ENCODE data around the gene AGER. TPM values are rescaled to one million over a fixed set of nuclear protein-coding genes. Genes with fewer than 3 reads are reported as not detected.

Gene AGER
- total and polyA plus RNA-seq, 2 donors (not counting 1 experiment from before 2014, with no cell fraction given), result 29.9 to 38.8 TPM

- H3K4me3 Mint-ChIP-seq, result no peak overlapping the region
- Histone ChIP-seq H4K20me1 (ENCODE audit: control insufficient read depth, insufficient read depth, low read length, poor library complexity, severe bottlenecking) (no peaks in the 10 kb centered on the region), H3K27ac (ENCODE audit: low read length in 2 of 2) (no peak overlapping the region), H3K4me1 (ENCODE audit: control insufficient read depth in 2 of 2, insufficient read depth in 2 of 2, low read length in 2 of 2) (no peaks in the 10 kb centered on the region), H3K9me3 (ENCODE audit: control extremely low read depth in 1 of 3, control insufficient read depth in 2 of 3, insufficient read depth in 1 of 3, low read length in 2 of 3) (no peaks in the 10 kb centered on the region), H2AFZ (ENCODE audit: insufficient read depth, low read depth, low read length, poor library complexity, severe bottlenecking) (no peak overlapping the region), H3K9ac (ENCODE audit: low read length) (no peak overlapping the region), H3K36me3 (replicated peaks in 1 of 2; ENCODE audit: control extremely low read depth in 1 of 2, control insufficient read depth in 1 of 2, extremely low read depth in 1 of 2, insufficient read depth in 2 of 2, low read length in 1 of 2) (no peaks in the 10 kb centered on the region), H3K79me2 (ENCODE audit: control insufficient read depth, insufficient read depth, low read length) (no peaks in the 10 kb centered on the region), H3K27me3 (replicated peaks in 1 of 4; ENCODE audit: control extremely low read depth in 1 of 4, control insufficient read depth in 3 of 4, insufficient read depth in 4 of 4, low read length in 3 of 4) (peaks cover 0 to 8% (median 2%) of the 10 kb centered on the region in 4 experiments), H3K4me3 (ENCODE audit: control extremely low read depth in 1 of 5, extremely low read depth in 1 of 5, insufficient read depth in 1 of 5, low read depth in 2 of 5, low read length in 4 of 5) (no peak overlapping the region), H3K4me2 (replicated peaks; ENCODE audit: low read depth, low read length, poor library complexity, severe bottlenecking) (no peak overlapping the region)
- TF ChIP-seq EZH2 (IDR thresholded peaks at IDR 0.05; ENCODE audit: borderline replicate concordance, insufficient read depth, low read depth, low read length, poor library complexity, severe bottlenecking) (no peak), CTCF (IDR thresholded peaks at IDR 0.05) (no peak)
- H3K27ac Mint-ChIP-seq, result no peak overlapping the region
- intact Hi-C loops (cut with micrococcal nuclease), result no loop called here
- peaks cover 8% of the 10 kb centered on the region for H3K27me3 Mint-ChIP-seq
- peaks cover 6% of the 10 kb centered on the region for H3K4me1 Mint-ChIP-seq
- ATAC-seq (ENCODE audit: low read depth), result no peak
- POLR2A ChIA-PET, result no interaction called here
- WGBS (ENCODE audit: insufficient coverage), result 94% methylated on average over 3 of the region's 3 CpGs
- CTCF ChIA-PET, result no interaction called here
- DNase-seq, result no peak
- no peaks in the 10 kb centered on the region for H3K9me3 Mint-ChIP-seq (ENCODE audit: insufficient read depth)
Observed at GRCh38 chr6:32204268-32204715, 20.2 kb upstream of the AGER start.

GRCh38 chr6:32203426-32204267 lies 19.6 kb upstream of the AGER start:
- POLR2A ChIA-PET, result no interaction called here
- H3K4me3 ChIP-seq (ENCODE audit: control extremely low read depth in 1 of 5, extremely low read depth in 1 of 5, insufficient read depth in 1 of 5, low read depth in 2 of 5, low read length in 4 of 5), result no peak overlapping the region
- H3K36me3 ChIP-seq (replicated peaks in 1 of 2; ENCODE audit: control extremely low read depth in 1 of 2, control insufficient read depth in 1 of 2, extremely low read depth in 1 of 2, insufficient read depth in 2 of 2, low read length in 1 of 2), result no peaks in the 10 kb centered on the region
- ATAC-seq (ENCODE audit: low read depth), result no peak
- CTCF ChIA-PET, result no interaction called here
- H3K4me2 ChIP-seq (replicated peaks; ENCODE audit: low read depth, low read length, poor library complexity, severe bottlenecking), result no peak overlapping the region
- no peaks in the 10 kb centered on the region for H3K4me1 ChIP-seq (ENCODE audit: control insufficient read depth in 2 of 2, insufficient read depth in 2 of 2, low read length in 2 of 2)
- Mint-ChIP-seq H3K27me3 (peaks cover 8% of the 10 kb centered on the region), H3K4me3 (no peak overlapping the region), H3K4me1 (peaks cover 5% of the 10 kb centered on the region), H3K27ac (no peak overlapping the region), H3K9me3 (ENCODE audit: insufficient read depth) (no peaks in the 10 kb centered on the region)
- no peak overlapping the region for H2AFZ ChIP-seq (ENCODE audit: insufficient read depth, low read depth, low read length, poor library complexity, severe bottlenecking)
- intact Hi-C loops (cut with micrococcal nuclease), result no loop called here
- no peak overlapping the region for H3K9ac ChIP-seq (ENCODE audit: low read length)
- WGBS (ENCODE audit: insufficient coverage), result 97% methylated on average over 9 of the region's 9 CpGs
- H3K27ac ChIP-seq (ENCODE audit: low read length in 2 of 2), result no peak overlapping the region
- no peaks in the 10 kb centered on the region for H3K9me3 ChIP-seq (ENCODE audit: control extremely low read depth in 1 of 3, control insufficient read depth in 2 of 3, insufficient read depth in 1 of 3, low read length in 2 of 3)
- DNase-seq, result no peak
- no peaks in the 10 kb centered on the region for H3K79me2 ChIP-seq (ENCODE audit: control insufficient read depth, insufficient read depth, low read length)
- H3K27me3 ChIP-seq (replicated peaks in 1 of 4; ENCODE audit: control extremely low read depth in 1 of 4, control insufficient read depth in 3 of 4, insufficient read depth in 4 of 4, low read length in 3 of 4), result peaks cover 0 to 8% (median 2%) of the 10 kb centered on the region in 4 experiments
- TF ChIP-seq CTCF (IDR thresholded peaks at IDR 0.05) (no peak), EZH2 (IDR thresholded peaks at IDR 0.05; ENCODE audit: borderline replicate concordance, insufficient read depth, low read depth, low read length, poor library complexity, severe bottlenecking) (no peak)
- no peaks in the 10 kb centered on the region for H4K20me1 ChIP-seq (ENCODE audit: control insufficient read depth, insufficient read depth, low read length, poor library complexity, severe bottlenecking)
